Renal pelvis (tissue), 4 donors: ENCODE results near the gene S1PR2. TPM values are rescaled to one million over a fixed set of nuclear protein-coding genes. Genes with fewer than 3 reads are reported as not detected.
"Not testable (repeated sequence)": the region's sequence is repeated elsewhere in the genome, so short reads cannot be mapped to it uniquely, and the experiment has no call there.

Source experiments
- DNase-seq: peaks from one replicate; pipeline ENCODE4 v3.0.0-alpha.2; 2013
- polyA plus RNA-seq, 3 donors: library from polyadenylated mRNA; unstranded; fragments of 120-200 nt; gene quantifications; one replicate each; pipeline ENCODE4 v1.2.1, GENCODE V29; 2013; ENCODE audit not compliant: insufficient read length in 3 of 3

S1PR2 gene
- polyA plus RNA-seq, 3 donors = 12.1 to 13.5 (median 12.3) TPM

GRCh38 chr19:10256970-10257615 is 26.0 kb upstream of the S1PR2 start:
- no peak for DNase-seq

GRCh38 chr19:10256551-10256950 is 25.4 kb upstream of the S1PR2 start:
- no peak for DNase-seq

- no peak for DNase-seq
These were observed 24.2 kb upstream of the S1PR2 start for GRCh38 chr19:10255358-10255757.

GRCh38 chr19:10254244-10254643 is 23.1 kb upstream of the S1PR2 start:
- no peak for DNase-seq

GRCh38 chr19:10252707-10253106 is 21.6 kb upstream of the S1PR2 start:
- DNase-seq = no peak

GRCh38 chr19:10251792-10252694 is 20.9 kb upstream of the S1PR2 start, which contains the start of gene MRPL4:
TSS of gene MRPL4 (plus strand) at chr19:10252214. CDS start at chr19:10252254, 40 bp downstream.
- DNase-seq = peak; percentile 99

- DNase-seq = no peak
These were observed 15.4 kb upstream of the S1PR2 start for GRCh38 chr19:10246511-10246910.

- DNase-seq = no peak
These were observed 14.2 kb upstream of the S1PR2 start for GRCh38 chr19:10245189-10245939.

GRCh38 chr19:10243606-10244005 is 12.5 kb upstream of the S1PR2 start:
- no peak for DNase-seq

- DNase-seq = not testable (repeated sequence)
These were observed 10.8 kb upstream of the S1PR2 start for GRCh38 chr19:10241826-10242449.

- peak; percentile 60 for DNase-seq
These were observed 7.1 kb upstream of the S1PR2 start for GRCh38 chr19:10238172-10238783.

GRCh38 chr19:10237702-10238101 is 6.6 kb upstream of the S1PR2 start:
- DNase-seq = no peak

- not testable (repeated sequence) for DNase-seq
These were observed 4.3 kb upstream of the S1PR2 start for GRCh38 chr19:10235409-10235808.

- DNase-seq = no peak
These were observed 3.9 kb upstream of the S1PR2 start for GRCh38 chr19:10235003-10235402.

GRCh38 chr19:10233946-10234345 is 2.8 kb upstream of the S1PR2 start:
- DNase-seq = no peak

- DNase-seq = no peak
These were observed 589 bp upstream of the S1PR2 start for GRCh38 chr19:10231612-10232228.

GRCh38 chr19:10230173-10230860 is 814 bp downstream of the S1PR2 start:
- DNase-seq = peak; percentile 45

- no peak for DNase-seq
These were observed 2.2 kb downstream of the S1PR2 start for GRCh38 chr19:10228920-10229319.

- no peak for DNase-seq
These were observed 2.7 kb downstream of the S1PR2 start for GRCh38 chr19:10228393-10228792.
